ENCODE data around the gene AIF1.

AIF1 gene

GRCh38 chr6:31663961-31664789, 49.1 kb downstream of the AIF1 start:
- peak; percentile 23 for DNase-seq (ENCODE audit: low spot score)

- peak; percentile 97 for DNase-seq (ENCODE audit: low spot score)
These were observed 49.9 kb downstream of the AIF1 start, which contains the start of gene GPANK1 for GRCh38 chr6:31664790-31665500. GPANK1 (minus strand) TSS chr6:31664997; CDS start chr6:31664478, 519 bp downstream.

- peak; percentile 99 for DNase-seq (ENCODE audit: low spot score)
These were observed 50.7 kb downstream of the AIF1 start, which contains the start of gene CSNK2B for GRCh38 chr6:31665501-31666336. CSNK2B (plus strand) TSS chr6:31666080; CDS start chr6:31666832, 752 bp downstream.

GRCh38 chr6:31666337-31666965, 51.4 kb downstream of the AIF1 start:
- DNase-seq (ENCODE audit: low spot score), result no peak

Measured in NAMALWA (cell line).